ENCODE measurements around the gene PPP2R3C. TPM values are rescaled to one million over a fixed set of nuclear protein-coding genes. Genes with fewer than 3 reads are reported as not detected.
"Not testable (repeated sequence)": the region's sequence is repeated elsewhere in the genome, so short reads cannot be mapped to it uniquely, and the experiment has no call there.

Gene PPP2R3C
- polyA plus RNA-seq (2013, experiment 1 of 2; ENCODE audit: insufficient read length) = 48.9 TPM
- 50.2 TPM for polyA plus RNA-seq (2013, experiment 2 of 2; ENCODE audit: insufficient read length)

- DNase-seq = peak; percentile 86
Observed at GRCh38 chr14:35121887-35122695, at the start of gene PPP2R3C, which contains the start of gene PRORP. Gene PPP2R3C, minus strand, starts transcription at chr14:35121990. Its CDS starts 31 bp downstream, at chr14:35121959. Gene PRORP, plus strand, starts transcription at chr14:35122552. Its CDS starts 694 bp downstream, at chr14:35123246.

- no peak for DNase-seq
Observed at GRCh38 chr14:35167496-35167895, 45.7 kb upstream of the PPP2R3C start.

- DNase-seq = no peak
Observed at GRCh38 chr14:35164849-35165248, 43.1 kb upstream of the PPP2R3C start.

GRCh38 chr14:35163384-35163783 lies 41.6 kb upstream of the PPP2R3C start:
- no peak for DNase-seq

- no peak for DNase-seq
Observed at GRCh38 chr14:35161231-35161630, 39.4 kb upstream of the PPP2R3C start.

GRCh38 chr14:35159742-35160409 lies 38.1 kb upstream of the PPP2R3C start:
- DNase-seq = peak; percentile 86

GRCh38 chr14:35158951-35159653 lies 37.3 kb upstream of the PPP2R3C start:
- no peak for DNase-seq

- DNase-seq = no peak
Observed at GRCh38 chr14:35158491-35158890, 36.7 kb upstream of the PPP2R3C start.

- DNase-seq = peak; percentile 48
Observed at GRCh38 chr14:35155962-35156361, 34.2 kb upstream of the PPP2R3C start.

GRCh38 chr14:35154016-35154415 lies 32.2 kb upstream of the PPP2R3C start:
- DNase-seq = no peak

- DNase-seq = not testable (repeated sequence)
Observed at GRCh38 chr14:35152531-35152930, 30.7 kb upstream of the PPP2R3C start.

- DNase-seq = no peak
Observed at GRCh38 chr14:35149239-35149638, 27.4 kb upstream of the PPP2R3C start.

- no peak for DNase-seq
Observed at GRCh38 chr14:35147711-35148110, 25.9 kb upstream of the PPP2R3C start.

- DNase-seq = no peak
Observed at GRCh38 chr14:35147186-35147585, 25.4 kb upstream of the PPP2R3C start.

GRCh38 chr14:35146711-35147149 lies 24.9 kb upstream of the PPP2R3C start:
- DNase-seq = no peak

GRCh38 chr14:35144029-35144428 lies 22.2 kb upstream of the PPP2R3C start:
- no peak for DNase-seq

GRCh38 chr14:35140718-35141581 lies 19.2 kb upstream of the PPP2R3C start:
- DNase-seq = no peak

- DNase-seq = no peak
Observed at GRCh38 chr14:35138585-35138984, 16.8 kb upstream of the PPP2R3C start.

GRCh38 chr14:35134329-35135123 lies 12.7 kb upstream of the PPP2R3C start:
- no peak for DNase-seq

GRCh38 chr14:35133542-35134328 lies 11.9 kb upstream of the PPP2R3C start:
- no peak for DNase-seq

All from fibroblast of skin of abdomen (primary cell).